H9 (cell line): ENCODE data around the gene ZNF521. TPM values are rescaled to one million over a fixed set of nuclear protein-coding genes. Genes with fewer than 3 reads are reported as not detected.
A peak's percentile ranks its signal among the peaks of the same experiment; 100 is the strongest.

Source experiments
- DNase-seq: peaks from one replicate; pipeline ENCODE4 v3.0.0-alpha.2; 2017
- H2AFZ ChIP-seq: one replicate; pipeline ENCODE4 v1.6.1; 2013; ENCODE audit warnings: mild to moderate bottlenecking, low read length, control low read depth, moderate library complexity
- H2AK5ac ChIP-seq: 2 replicates; pipeline ENCODE4 v1.6.1; 2013; ENCODE audit warnings: low read length, control low read depth, mixed read lengths; ENCODE audit not compliant: insufficient read length
- H2BK120ac ChIP-seq: one replicate; pipeline ENCODE4 v1.6.1; 2013; ENCODE audit warnings: low read depth, mild to moderate bottlenecking, low read length, control low read depth, inconsistent platforms; ENCODE audit not compliant: poor library complexity, severe bottlenecking
- H2BK12ac ChIP-seq: 2 replicates; pipeline ENCODE4 v1.6.1; 2013; ENCODE audit warnings: low read length, control low read depth, mixed read lengths, low read depth; ENCODE audit not compliant: insufficient read length
- H2BK15ac ChIP-seq: 2 replicates; pipeline ENCODE4 v1.6.1; 2013; ENCODE audit warnings: low read depth, low read length, control low read depth
- H2BK20ac ChIP-seq: one replicate; pipeline ENCODE4 v1.6.1; 2013; ENCODE audit warnings: low read depth, mild to moderate bottlenecking, low read length, control low read depth, inconsistent platforms; ENCODE audit not compliant: poor library complexity, severe bottlenecking
- H2BK5ac ChIP-seq: 2 replicates; pipeline ENCODE4 v1.6.1; 2013; ENCODE audit warnings: low read length, control low read depth, mixed read lengths; ENCODE audit not compliant: insufficient read length
- H3K14ac ChIP-seq: 2 replicates; pipeline ENCODE4 v1.6.1; 2013; ENCODE audit warnings: low read length, control low read depth; ENCODE audit not compliant: insufficient read depth
- H3K18ac ChIP-seq: 2 replicates; pipeline ENCODE4 v1.6.1; 2013; ENCODE audit warnings: low read depth, mild to moderate bottlenecking, mixed read lengths, low read length, control low read depth; ENCODE audit not compliant: insufficient read length
- H3K23ac ChIP-seq: 2 replicates; pipeline ENCODE4 v1.6.1; 2013; ENCODE audit warnings: low read length, control low read depth, mixed read lengths, low read depth; ENCODE audit not compliant: insufficient read length
- H3K23me2 ChIP-seq: 2 replicates; pipeline ENCODE4 v1.6.1; 2013; ENCODE audit warnings: low read depth, mild to moderate bottlenecking, mixed read lengths, low read length, control low read depth; ENCODE audit not compliant: insufficient read length, poor library complexity, severe bottlenecking
- H3K27ac ChIP-seq: 2 replicates; pipeline ENCODE4 v1.5.1; 2013; ENCODE audit warnings: low read length, control low read depth, mixed read lengths, low read depth; ENCODE audit not compliant: insufficient read length
- H3K27me3 ChIP-seq: 2 replicates; pipeline ENCODE4 v1.6.1; 2013; ENCODE audit warnings: low read length, control low read depth, inconsistent platforms; ENCODE audit not compliant: insufficient read depth
- H3K4ac ChIP-seq: 2 replicates; pipeline ENCODE4 v1.6.1; 2013; ENCODE audit warnings: low read depth, mild to moderate bottlenecking, control low read depth, inconsistent platforms, low read length, moderate library complexity
- H3K4me1 ChIP-seq: 2 replicates; pipeline ENCODE4 v1.6.1; 2013; ENCODE audit warnings: low read length, control low read depth, inconsistent platforms; ENCODE audit not compliant: insufficient read depth
- H3K4me2 ChIP-seq: 2 replicates; pipeline ENCODE4 v1.6.1; 2013; ENCODE audit warnings: low read length, control low read depth, mixed read lengths; ENCODE audit not compliant: insufficient read length, insufficient read depth
- H3K56ac ChIP-seq: 2 replicates; pipeline ENCODE4 v1.6.1; 2013; ENCODE audit warnings: low read depth, mild to moderate bottlenecking, mixed read lengths, low read length, control low read depth; ENCODE audit not compliant: insufficient read length
- H3K79me1 ChIP-seq: 2 replicates; pipeline ENCODE4 v1.6.1; 2013; ENCODE audit warnings: low read depth, mild to moderate bottlenecking, moderate library complexity, low read length, control low read depth, inconsistent platforms; ENCODE audit not compliant: insufficient read depth, poor library complexity, severe bottlenecking
- H3K79me2 ChIP-seq: 2 replicates; pipeline ENCODE4 v1.6.1; 2013; ENCODE audit warnings: low read length, control low read depth, inconsistent platforms; ENCODE audit not compliant: insufficient read depth
- H3K9ac ChIP-seq: 2 replicates; pipeline ENCODE4 v1.6.1; 2013; ENCODE audit warnings: low read length, control low read depth, mixed read lengths; ENCODE audit not compliant: insufficient read length; ENCODE audit errors: extremely low read depth
- H3K9me3 ChIP-seq: one replicate; pipeline ENCODE4 v1.6.1; 2013; ENCODE audit warnings: low read depth, low read length, inconsistent platforms; ENCODE audit not compliant: control insufficient read depth
- H3T11ph ChIP-seq: one replicate; pipeline ENCODE4 v1.6.1; 2013; ENCODE audit warnings: mild to moderate bottlenecking, low read length, control low read depth, inconsistent platforms
- H4K20me1 ChIP-seq: one replicate; pipeline ENCODE4 v1.6.1; 2013; ENCODE audit not compliant: control insufficient read depth, insufficient read length, insufficient read depth
- H4K5ac ChIP-seq: 2 replicates; pipeline ENCODE4 v1.6.1; 2013; ENCODE audit warnings: low read depth, mild to moderate bottlenecking, mixed read lengths, low read length, control low read depth; ENCODE audit not compliant: insufficient read length
- H4K8ac ChIP-seq: replicated peaks from 2 replicates; pipeline ENCODE4 v1.6.1; 2013; ENCODE audit warnings: low read length, control low read depth, mixed read lengths, low read depth; ENCODE audit not compliant: insufficient read length
- H4K91ac ChIP-seq: 2 replicates; pipeline ENCODE4 v1.6.1; 2013; ENCODE audit warnings: low read depth, mild to moderate bottlenecking, moderate library complexity, mixed read lengths, low read length, control low read depth; ENCODE audit not compliant: insufficient read length
- H3K27ac Mint-ChIP-seq, 3 experiments: 2 replicates in 2 of 3; 3 replicates in 1 of 3; pipeline ENCODE4 v1.8.0; 2020 to 2021; ENCODE audit warnings: mixed read lengths in 3 of 3, mild to moderate bottlenecking in 1 of 3, moderate library complexity in 1 of 3
- H3K27me3 Mint-ChIP-seq: 2 replicates; pipeline ENCODE4 v1.8.0; 2021; ENCODE audit warnings: low read depth, mild to moderate bottlenecking, moderate library complexity, mixed read lengths
- H3K36me3 Mint-ChIP-seq, 3 experiments: 2 replicates in 2 of 3; 3 replicates in 1 of 3; pipeline ENCODE4 v1.8.0; 2020 to 2021; ENCODE audit warnings: low read depth in 3 of 3, mixed read lengths in 3 of 3; ENCODE audit not compliant: insufficient read depth in 1 of 3
- H3K4me1 Mint-ChIP-seq, 2 experiments: 2 replicates each; pipeline ENCODE4 v1.8.0; 2020; ENCODE audit warnings: mixed read lengths in 2 of 2
- H3K4me3 Mint-ChIP-seq, 2 experiments: 2 replicates in 1 of 2; 3 replicates in 1 of 2; pipeline ENCODE4 v1.8.0; 2020 to 2021; ENCODE audit warnings: mild to moderate bottlenecking in 2 of 2, mixed read lengths in 2 of 2, moderate library complexity in 1 of 2
- H3K9me3 Mint-ChIP-seq, 2 experiments: 2 replicates in 1 of 2; 3 replicates in 1 of 2; pipeline ENCODE4 v1.8.0; 2020; ENCODE audit warnings: mild to moderate bottlenecking in 2 of 2, mixed read lengths in 2 of 2, moderate library complexity in 1 of 2
- CTCF ChIP-seq: fragments of 200-600 bp; sonication (generic); conservative IDR thresholded peaks from 3 replicates; pipeline ENCODE4 v1.8.0; 2021; ENCODE audit warnings: antibody characterized with exemption, mild to moderate bottlenecking
- WGBS: extraction: QIAGEN DNeasy Blood & Tissue Kit; methylation state at CpG from one replicate; pipeline ENCODE4 v1.1.7; 2013; ENCODE audit warnings: missing lambda C conversion rate, low lambda C conversion rate, mixed read lengths; ENCODE audit not compliant: insufficient read length; ENCODE audit errors: extremely low coverage; 5-methylcytosine and 5-hydroxymethylcytosine counted together
- total RNA-seq: library from RNA; stranded (reverse); gene quantifications from 2 replicates; pipeline ENCODE4 v1.2.1, GENCODE V29; 2021

The ZNF521 gene
- total RNA-seq, 1 experiment from 2014 or later = 3.3 TPM

- H2BK120ac ChIP-seq = no peak overlapping the region
- no peak overlapping the region for H4K91ac ChIP-seq
- Mint-ChIP-seq H3K27me3 (no peaks in the 10 kb centered on the region; the same call in 1 of the 2 replicates), H3K9me3 (no peaks in the 10 kb centered on the region), H3K36me3 (no peaks in the 10 kb centered on the region), H3K27ac (0 out of 7 replicates have a peak overlapping the region, but pooled peaks of 1 of the 3 experiments have one; percentile 24), H3K4me1 (peaks cover 3 to 18% of the 10 kb centered on the region in 2 experiments; a peak in 3 of 4 replicates), H3K4me3 (no peak overlapping the region)
- H3K23ac ChIP-seq = no peak overlapping the region
- no peak overlapping the region for H3K27ac ChIP-seq
- no peak overlapping the region for H3K4me2 ChIP-seq
- no peak overlapping the region for H3T11ph ChIP-seq
- no peak overlapping the region for H2AK5ac ChIP-seq
- H2AFZ ChIP-seq = no peak overlapping the region
- no peak for DNase-seq
- H3K18ac ChIP-seq = no peak overlapping the region
- no peak overlapping the region for H2BK15ac ChIP-seq
- no peak overlapping the region for H3K56ac ChIP-seq
- no peaks in the 10 kb centered on the region for H3K79me2 ChIP-seq
- H3K14ac ChIP-seq = no peak overlapping the region
- no peaks in the 10 kb centered on the region for H3K4me1 ChIP-seq
- no peak overlapping the region for H2BK12ac ChIP-seq
- TF ChIP-seq CTCF = no peak
- no CpG with 5 or more reads among the region's 3 CpGs for WGBS
- no peaks in the 10 kb centered on the region for H4K20me1 ChIP-seq
- H3K9ac ChIP-seq = no peak overlapping the region
- no peaks in the 10 kb centered on the region for H3K27me3 ChIP-seq
- H2BK5ac ChIP-seq = no peak overlapping the region
- H4K8ac ChIP-seq = no peak overlapping the region
- no peaks in the 10 kb centered on the region for H3K9me3 ChIP-seq
- H3K4ac ChIP-seq = no peak overlapping the region
- H4K5ac ChIP-seq = no peak overlapping the region
- no peaks in the 10 kb centered on the region for H3K79me1 ChIP-seq
- no peaks in the 10 kb centered on the region for H3K23me2 ChIP-seq
- H2BK20ac ChIP-seq = no peak overlapping the region
Measured at GRCh38 chr18:25291150-25291549, 60.8 kb downstream of the ZNF521 start.
